Head of caudate nucleus (tissue), 42 donors: ENCODE data around the gene ZNF462.
"Not testable (repeated sequence)": the region's sequence is repeated elsewhere in the genome, so short reads cannot be mapped to it uniquely, and the experiment has no call there.

Experiments used
- DNase-seq, 42 donors: peaks; one replicate each; pipeline versions ENCODE4 v3.0.0 to v3.0.0-alpha.2; 2020 to 2021; ENCODE audit warnings: mixed read lengths in 7 of 42
- intact Hi-C: fragments of 100-400 bp; cut with DNase I; formaldehyde crosslinking; loops from one replicate; pipeline ENCODE4 v1.15.0; 2022

ZNF462 gene

GRCh38 chr9:106880081-106880480 lies 17.1 kb downstream of the ZNF462 start:
- DNase-seq = peak in 2 of 42 donors; percentile 20 to 43
- intact Hi-C loops = no loop called here

DNA sequence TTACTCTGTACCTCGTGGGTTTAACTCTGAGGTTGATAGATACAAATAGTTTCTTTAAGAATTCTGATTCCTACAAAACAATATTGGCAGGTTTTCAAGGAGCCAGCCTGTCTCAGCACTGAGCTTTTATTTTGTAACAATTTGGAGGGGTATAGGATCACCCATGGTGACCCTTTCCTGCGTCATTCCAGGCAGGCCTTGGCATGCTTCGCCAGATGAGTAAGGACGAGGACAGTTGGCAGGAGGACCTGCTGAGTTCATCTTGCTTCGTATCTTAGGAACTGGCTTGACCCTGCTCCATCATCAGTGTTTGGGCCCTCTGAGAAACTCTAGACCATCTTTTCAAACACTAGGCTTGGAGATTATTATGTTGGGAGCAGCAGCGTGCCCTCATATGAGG lies 17.9 kb downstream of the ZNF462 start:
- intact Hi-C loops = no loop called here
- peak in 1 of 42 donors; percentile 43 for DNase-seq

DNA sequence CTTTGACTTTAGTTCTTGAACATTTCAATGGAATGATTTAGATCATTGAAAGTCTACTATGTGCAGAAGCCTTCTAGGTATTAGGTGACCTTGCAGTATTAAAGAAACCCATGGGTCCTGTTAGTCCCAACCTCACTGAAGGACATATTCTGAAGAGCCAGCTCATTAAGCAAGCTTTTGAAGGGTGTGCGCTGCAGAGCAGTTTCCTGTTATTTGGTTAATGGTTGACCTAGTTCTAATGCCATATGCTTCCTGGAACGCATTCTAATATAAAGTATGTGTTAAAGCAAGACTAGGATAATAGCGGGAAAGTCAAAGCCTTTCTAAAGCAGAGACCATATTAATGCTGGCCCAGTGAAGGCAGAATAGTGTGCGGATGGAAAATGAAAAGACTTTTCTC lies 20.1 kb downstream of the ZNF462 start:
- intact Hi-C loops = no loop called here
- DNase-seq = no peak

- intact Hi-C loops = no loop called here
- DNase-seq = no peak
These were observed 20.7 kb downstream of the ZNF462 start for GRCh38 chr9:106883626-106884190.

GRCh38 chr9:106885451-106885850 lies 22.5 kb downstream of the ZNF462 start:
- intact Hi-C loops = no loop called here
- no peak for DNase-seq

DNA sequence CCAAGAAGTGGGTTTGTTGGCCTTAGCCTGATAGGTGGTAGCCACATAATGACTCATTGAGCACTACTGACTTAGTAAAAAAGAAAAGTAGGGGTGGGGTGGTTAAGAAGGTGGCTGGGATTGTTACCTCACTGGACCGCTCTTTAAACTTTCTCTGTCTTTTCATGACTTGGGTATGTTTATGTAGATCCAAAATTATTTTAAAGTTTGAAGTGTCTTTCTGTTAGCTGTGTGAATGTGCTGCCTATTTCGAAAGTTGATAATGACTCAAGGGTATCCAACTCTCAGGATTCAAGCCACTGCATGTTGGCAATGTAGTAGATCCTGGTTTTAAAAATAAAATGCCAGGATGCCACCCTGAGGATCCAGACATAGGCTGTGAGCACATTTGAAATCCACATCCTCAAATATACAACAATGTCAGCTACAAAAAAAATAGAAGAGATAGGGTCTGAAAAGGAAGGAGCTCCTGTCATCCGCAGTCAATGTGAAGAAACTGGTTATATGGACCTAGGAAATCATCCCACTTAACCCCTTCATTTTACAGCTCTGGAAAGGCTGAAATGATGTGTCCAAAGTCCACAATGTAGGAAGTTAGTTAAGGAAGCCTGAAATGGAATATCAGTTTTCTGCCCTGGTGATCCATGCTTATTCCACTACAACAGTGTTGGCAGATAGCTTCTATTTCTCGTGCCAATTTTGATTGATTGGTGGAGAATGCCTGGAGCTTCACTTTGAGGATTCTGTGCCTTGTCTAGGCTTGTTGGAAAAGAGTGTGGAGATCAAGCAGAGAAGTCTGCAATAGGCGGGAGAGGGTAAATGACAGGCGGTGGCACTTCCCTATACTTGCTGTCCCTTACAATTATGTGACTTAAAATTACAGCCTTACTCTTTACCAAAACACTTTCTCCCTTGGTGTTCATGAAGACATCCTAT lies 23.4 kb downstream of the ZNF462 start:
- DNase-seq = no peak
- intact Hi-C loops = no loop called here

GRCh38 chr9:106887066-106887465 lies 24.1 kb downstream of the ZNF462 start:
- intact Hi-C loops = no loop called here
- no peak for DNase-seq

GRCh38 chr9:106889061-106889590 lies 26.2 kb downstream of the ZNF462 start:
- no peak for DNase-seq
- intact Hi-C loops = no loop called here

GRCh38 chr9:106890608-106891007 lies 27.6 kb downstream of the ZNF462 start:
- intact Hi-C loops = no loop called here
- DNase-seq = no peak

- intact Hi-C loops = no loop called here
- DNase-seq = no peak
These were observed 28.3 kb downstream of the ZNF462 start for GRCh38 chr9:106891286-106891685.

DNA sequence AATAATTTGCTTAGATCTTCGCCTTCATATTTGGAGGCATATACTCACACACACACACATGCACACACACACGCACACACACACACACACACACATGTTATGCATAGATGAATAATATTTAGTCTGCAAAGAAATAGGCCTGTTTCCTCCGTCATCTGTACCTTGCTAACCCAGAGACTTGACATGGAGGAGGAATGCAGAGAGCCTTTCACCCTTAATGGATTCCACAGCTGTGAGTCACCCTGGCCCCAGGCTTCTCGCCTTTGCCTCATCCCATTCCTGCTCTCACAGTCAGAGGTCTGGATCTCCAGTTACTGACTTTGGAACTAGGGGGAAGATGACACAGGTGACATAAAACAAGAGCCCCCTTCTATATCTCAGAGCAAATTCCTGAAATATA lies 29.7 kb downstream of the ZNF462 start:
- peak in 1 of 42 donors; percentile 43 for DNase-seq
- intact Hi-C loops = no loop called here

DNA sequence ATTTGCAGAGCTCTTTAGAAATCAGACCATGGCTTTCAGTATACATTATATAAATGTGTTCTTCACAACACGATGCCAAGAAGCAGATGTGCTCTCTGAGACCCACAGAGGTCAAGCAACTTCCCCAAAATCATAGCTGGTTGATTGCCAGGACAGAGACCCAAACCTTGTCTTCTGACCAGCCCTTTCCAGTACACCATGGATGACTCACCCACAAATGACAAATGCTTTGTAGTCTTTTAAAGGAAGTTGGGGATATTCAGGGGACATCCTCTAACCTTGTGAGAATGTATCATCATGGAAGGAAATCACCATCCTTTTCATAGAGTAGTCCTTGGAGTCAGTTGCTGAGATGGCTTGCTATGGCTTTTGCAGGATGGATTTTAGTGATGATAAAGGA lies 30.1 kb downstream of the ZNF462 start:
- intact Hi-C loops = no loop called here
- DNase-seq = no peak

GRCh38 chr9:106896695-106897094 lies 33.7 kb downstream of the ZNF462 start:
- no peak for DNase-seq
- intact Hi-C loops = no loop called here

DNA sequence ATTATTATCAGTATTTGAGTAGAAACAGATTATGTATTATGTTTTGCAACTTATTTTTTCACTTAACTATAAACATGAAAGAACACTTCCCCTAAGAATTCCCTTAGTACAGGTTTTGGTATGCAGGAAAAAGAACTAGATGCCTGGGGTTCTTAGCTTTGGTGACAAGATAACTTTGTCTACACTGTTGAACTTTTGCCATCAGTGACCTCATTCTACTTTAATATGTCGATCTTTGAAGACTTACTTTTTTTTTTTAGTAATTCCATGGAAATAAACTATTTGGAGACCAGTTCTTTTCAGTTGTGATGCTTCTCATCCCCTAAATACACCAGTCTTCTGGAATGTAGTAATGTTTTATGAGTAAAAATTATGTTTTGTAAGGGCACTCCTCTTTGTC lies 34.3 kb downstream of the ZNF462 start:
- intact Hi-C loops = no loop called here
- DNase-seq = no peak

DNA sequence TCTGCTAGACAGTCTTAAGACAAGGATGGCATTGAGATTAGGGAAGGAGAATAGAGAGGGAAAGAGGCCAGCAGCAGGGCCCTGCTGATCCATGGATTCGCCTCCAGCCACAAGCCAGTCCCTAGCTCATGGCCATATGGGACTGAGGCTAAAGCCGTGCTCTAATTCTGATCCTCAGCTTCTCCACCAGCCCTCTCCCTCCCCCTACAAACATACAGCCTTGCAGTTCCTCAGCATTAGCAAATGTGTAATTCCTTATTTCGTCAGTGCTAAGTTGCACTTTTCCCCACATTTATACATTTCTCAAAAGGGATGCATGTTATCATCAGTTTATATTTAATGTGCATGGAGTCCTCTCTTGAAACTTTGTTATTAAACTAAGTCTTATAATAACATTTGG lies 34.8 kb downstream of the ZNF462 start:
- DNase-seq = no peak
- intact Hi-C loops = no loop called here

GRCh38 chr9:106900523-106900922 lies 37.6 kb downstream of the ZNF462 start:
- DNase-seq, intact Hi-C loops: not testable (repeated sequence)

- intact Hi-C loops = no loop called here
These were observed 43.2 kb downstream of the ZNF462 start for GRCh38 chr9:106906129-106906528.

DNA sequence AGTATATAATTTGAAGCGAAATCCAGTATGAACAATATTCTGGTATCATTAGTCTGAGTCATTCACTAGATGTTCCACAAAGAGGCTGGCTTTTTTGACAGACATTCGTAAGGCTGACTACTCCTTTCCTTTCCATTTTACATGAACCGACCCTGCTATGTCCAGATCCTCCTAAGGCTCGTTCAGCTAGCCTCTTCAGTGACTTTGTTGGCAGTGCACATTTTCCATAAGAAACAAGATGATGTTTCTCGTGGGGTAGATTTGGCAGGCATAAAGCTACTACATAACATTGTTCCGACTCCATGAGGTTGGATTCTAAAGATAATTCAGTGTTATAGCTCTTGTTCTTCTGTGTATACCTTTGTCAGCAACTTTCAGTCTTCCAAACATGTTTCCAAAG lies 49.0 kb downstream of the ZNF462 start:
- no peak for DNase-seq
- intact Hi-C loops = no loop called here

More at GRCh38 chr9:106906129-106906528, 43.2 kb downstream of the ZNF462 start:
- DNase-seq = no peak

DNA sequence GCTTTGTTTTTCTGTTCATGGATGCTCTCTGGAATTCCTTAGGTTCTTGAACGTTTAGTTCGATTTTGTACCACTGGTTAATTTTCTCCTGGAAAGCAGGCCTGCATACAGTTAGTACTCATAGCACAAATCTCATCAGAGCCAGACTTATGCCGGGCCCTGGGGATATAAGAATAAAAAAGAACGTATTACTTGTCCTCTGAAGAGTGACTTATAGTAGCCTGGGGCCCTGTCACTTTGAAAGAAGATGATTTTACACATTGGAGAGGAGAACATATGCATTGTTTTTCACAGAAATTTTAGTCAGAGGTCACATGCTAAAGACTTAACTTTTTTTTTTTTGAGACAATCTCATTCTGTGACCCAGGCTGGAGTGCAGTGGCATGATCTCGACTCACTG lies 50.3 kb downstream of the ZNF462 start:
- intact Hi-C loops = no loop called here
- DNase-seq = no peak

- DNase-seq = no peak
- intact Hi-C loops = no loop called here
These were observed 52.9 kb downstream of the ZNF462 start for GRCh38 chr9:106915851-106916250.
